Kidney epithelial cell (primary cell): ENCODE results near the gene HNF1A. TPM values are rescaled to one million over a fixed set of nuclear protein-coding genes. Genes with fewer than 3 reads are reported as not detected.

Experiments used
- DNase-seq: peaks from one replicate; pipeline ENCODE4 v3.0.0-alpha.2; 2010; ENCODE audit warnings: low read depth
- H3K27me3 ChIP-seq: 2 replicates; pipeline ENCODE4 v1.6.0; 2011; ENCODE audit warnings: low read length; ENCODE audit not compliant: control insufficient read depth, insufficient read depth
- H3K36me3 ChIP-seq: 2 replicates; pipeline ENCODE4 v1.5.1; 2011; ENCODE audit warnings: low read length; ENCODE audit not compliant: control insufficient read depth, insufficient read depth
- H3K4me3 ChIP-seq: 2 replicates; pipeline ENCODE4 v1.5.1; 2011; ENCODE audit warnings: low read depth, mild to moderate bottlenecking, control low read depth, low read length
- total RNA-seq: library from RNA; depleted of rRNA; stranded (reverse); fragments of >200 nt; gene quantifications from 2 replicates; pipeline ENCODE4 v1.2.3, GENCODE V29; 2015
- TF ChIP-seq, protein P1 (sequence below): IDR thresholded peaks from 2 replicates; pipeline ENCODE4 v1.5.1; 2011; ENCODE audit warnings: mild to moderate bottlenecking, moderate library complexity, low read length, control low read depth, inconsistent platforms; ENCODE audit not compliant: insufficient read depth, poor library complexity, severe bottlenecking

HNF1A gene, protein sequence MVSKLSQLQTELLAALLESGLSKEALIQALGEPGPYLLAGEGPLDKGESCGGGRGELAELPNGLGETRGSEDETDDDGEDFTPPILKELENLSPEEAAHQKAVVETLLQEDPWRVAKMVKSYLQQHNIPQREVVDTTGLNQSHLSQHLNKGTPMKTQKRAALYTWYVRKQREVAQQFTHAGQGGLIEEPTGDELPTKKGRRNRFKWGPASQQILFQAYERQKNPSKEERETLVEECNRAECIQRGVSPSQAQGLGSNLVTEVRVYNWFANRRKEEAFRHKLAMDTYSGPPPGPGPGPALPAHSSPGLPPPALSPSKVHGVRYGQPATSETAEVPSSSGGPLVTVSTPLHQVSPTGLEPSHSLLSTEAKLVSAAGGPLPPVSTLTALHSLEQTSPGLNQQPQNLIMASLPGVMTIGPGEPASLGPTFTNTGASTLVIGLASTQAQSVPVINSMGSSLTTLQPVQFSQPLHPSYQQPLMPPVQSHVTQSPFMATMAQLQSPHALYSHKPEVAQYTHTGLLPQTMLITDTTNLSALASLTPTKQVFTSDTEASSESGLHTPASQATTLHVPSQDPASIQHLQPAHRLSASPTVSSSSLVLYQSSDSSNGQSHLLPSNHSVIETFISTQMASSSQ
- 0.25 and 0.89 TPM in 2 replicates for total RNA-seq

DNA sequence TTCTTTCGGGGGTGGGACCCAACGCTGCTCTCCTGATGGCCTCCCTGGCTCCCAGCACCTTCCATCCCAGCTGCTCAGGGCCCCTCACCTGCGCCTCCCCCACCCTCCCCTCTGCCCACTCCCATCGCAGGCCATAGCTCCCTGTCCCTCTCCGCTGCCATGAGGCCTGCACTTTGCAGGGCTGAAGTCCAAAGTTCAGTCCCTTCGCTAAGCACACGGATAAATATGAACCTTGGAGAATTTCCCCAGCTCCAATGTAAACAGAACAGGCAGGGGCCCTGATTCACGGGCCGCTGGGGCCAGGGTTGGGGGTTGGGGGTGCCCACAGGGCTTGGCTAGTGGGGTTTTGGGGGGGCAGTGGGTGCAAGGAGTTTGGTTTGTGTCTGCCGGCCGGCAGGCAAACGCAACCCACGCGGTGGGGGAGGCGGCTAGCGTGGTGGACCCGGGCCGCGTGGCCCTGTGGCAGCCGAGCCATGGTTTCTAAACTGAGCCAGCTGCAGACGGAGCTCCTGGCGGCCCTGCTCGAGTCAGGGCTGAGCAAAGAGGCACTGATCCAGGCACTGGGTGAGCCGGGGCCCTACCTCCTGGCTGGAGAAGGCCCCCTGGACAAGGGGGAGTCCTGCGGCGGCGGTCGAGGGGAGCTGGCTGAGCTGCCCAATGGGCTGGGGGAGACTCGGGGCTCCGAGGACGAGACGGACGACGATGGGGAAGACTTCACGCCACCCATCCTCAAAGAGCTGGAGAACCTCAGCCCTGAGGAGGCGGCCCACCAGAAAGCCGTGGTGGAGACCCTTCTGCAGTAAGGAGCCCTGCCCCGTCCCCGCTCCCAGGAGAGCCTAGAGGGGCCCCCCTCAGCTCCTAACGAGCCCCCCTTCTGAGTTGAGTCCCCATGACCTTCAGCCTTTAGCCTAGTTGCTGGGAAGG, at the start of gene HNF1A:
Gene HNF1A, plus strand, starts transcription at position 248 of the 924 bp plus-strand sequence. Its CDS starts 226 bp downstream, at position 474.
- peak within 1 kb of the TSS; percentile 19 for H3K4me3 ChIP-seq
- no peaks in the 10 kb centered on the region for H3K36me3 ChIP-seq
- no peaks in the 10 kb centered on the region for H3K27me3 ChIP-seq
- TF ChIP-seq, protein P1, sequence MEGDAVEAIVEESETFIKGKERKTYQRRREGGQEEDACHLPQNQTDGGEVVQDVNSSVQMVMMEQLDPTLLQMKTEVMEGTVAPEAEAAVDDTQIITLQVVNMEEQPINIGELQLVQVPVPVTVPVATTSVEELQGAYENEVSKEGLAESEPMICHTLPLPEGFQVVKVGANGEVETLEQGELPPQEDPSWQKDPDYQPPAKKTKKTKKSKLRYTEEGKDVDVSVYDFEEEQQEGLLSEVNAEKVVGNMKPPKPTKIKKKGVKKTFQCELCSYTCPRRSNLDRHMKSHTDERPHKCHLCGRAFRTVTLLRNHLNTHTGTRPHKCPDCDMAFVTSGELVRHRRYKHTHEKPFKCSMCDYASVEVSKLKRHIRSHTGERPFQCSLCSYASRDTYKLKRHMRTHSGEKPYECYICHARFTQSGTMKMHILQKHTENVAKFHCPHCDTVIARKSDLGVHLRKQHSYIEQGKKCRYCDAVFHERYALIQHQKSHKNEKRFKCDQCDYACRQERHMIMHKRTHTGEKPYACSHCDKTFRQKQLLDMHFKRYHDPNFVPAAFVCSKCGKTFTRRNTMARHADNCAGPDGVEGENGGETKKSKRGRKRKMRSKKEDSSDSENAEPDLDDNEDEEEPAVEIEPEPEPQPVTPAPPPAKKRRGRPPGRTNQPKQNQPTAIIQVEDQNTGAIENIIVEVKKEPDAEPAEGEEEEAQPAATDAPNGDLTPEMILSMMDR: no peak
- no peak for DNase-seq

DNA sequence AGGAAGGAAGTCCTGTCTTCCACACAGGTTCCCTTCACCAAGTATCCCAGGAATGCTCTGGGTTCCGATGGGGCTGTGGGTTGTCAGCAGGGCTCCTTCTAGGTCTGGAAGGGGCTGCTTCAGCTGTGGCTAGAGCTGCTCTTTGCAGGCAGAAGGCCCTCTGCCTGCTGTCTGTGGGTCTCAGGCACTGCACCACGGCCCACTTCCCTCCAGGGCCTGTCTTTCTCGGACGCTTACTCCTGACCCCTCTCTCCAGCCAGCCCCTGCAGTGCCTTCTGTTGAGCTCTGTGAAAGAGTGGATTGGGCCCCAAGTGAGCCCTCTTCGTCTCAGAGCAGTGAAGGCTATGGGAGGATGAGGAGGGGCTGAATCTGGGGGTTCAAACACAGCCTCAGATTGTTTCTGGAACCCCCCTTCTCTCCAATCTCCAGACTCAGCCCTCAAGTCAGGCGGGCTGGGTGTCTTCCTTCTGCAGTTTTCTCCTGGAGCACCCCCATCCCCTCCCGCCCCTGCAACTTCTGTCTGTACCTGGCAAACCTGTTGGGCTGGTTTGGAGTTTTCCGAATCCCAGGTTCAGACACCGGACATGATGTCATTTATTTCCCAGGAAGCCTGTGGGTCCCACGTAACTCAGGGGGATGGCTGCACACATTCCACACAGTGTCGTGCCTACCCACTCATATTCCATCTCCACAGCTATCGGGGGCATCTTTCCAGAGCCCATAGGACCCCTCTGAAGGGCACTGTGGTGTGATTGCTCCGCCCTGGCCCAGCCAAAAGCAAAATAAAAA, 49.3 kb upstream of the HNF1A start:
- Histone ChIP-seq H3K4me3 (no peak overlapping the region), H3K36me3 (no peaks in the 10 kb centered on the region), H3K27me3 (no peaks in the 10 kb centered on the region)
- TF ChIP-seq, protein P1: no peak
- DNase-seq: no peak

DNA sequence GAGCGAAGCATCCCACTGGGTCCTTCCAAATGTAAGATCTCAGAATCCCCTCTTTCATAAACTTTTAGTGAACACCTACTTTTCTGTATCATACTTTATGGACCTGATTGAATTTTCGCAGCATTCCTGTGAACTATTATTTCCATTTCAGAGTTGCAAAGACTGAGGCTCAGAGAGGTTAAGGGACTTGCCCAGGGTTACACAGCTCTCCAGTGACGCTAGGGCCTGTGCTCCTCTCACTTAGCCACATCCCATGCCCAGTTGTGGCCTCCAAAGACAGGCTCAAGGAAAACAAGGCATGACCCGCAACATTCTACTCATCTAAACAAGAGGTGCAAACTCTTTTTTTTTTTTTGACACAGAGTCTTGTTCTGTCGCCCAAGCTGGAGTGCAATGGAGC, 48.3 kb upstream of the HNF1A start:
- DNase-seq: no peak
- Histone ChIP-seq H3K36me3 (no peaks in the 10 kb centered on the region), H3K27me3 (no peaks in the 10 kb centered on the region), H3K4me3 (no peak overlapping the region)
- TF ChIP-seq, protein P1: no peak

DNA sequence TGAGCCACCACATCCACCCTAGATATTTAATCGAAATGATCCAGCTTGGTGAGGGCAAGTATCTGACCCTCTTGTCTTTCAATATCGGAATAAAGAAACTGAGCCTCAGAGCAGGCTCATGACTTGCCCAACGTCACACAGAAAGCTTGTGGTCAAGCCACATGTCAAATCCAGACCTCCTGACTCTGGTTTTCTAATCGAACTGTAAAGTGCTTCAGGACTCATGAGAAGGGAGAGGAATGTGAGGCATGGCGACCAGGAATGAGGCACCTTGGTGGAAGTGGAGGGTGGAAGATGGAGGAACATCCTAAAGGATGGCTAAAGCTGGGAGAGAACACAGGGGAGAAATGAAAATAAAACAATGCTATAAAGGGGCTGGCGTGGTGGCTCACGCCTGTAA, 46.3 kb upstream of the HNF1A start:
- TF ChIP-seq, protein P1: no peak
- Histone ChIP-seq H3K4me3 (no peak overlapping the region), H3K27me3 (no peaks in the 10 kb centered on the region), H3K36me3 (no peaks in the 10 kb centered on the region)
- no peak for DNase-seq

DNA sequence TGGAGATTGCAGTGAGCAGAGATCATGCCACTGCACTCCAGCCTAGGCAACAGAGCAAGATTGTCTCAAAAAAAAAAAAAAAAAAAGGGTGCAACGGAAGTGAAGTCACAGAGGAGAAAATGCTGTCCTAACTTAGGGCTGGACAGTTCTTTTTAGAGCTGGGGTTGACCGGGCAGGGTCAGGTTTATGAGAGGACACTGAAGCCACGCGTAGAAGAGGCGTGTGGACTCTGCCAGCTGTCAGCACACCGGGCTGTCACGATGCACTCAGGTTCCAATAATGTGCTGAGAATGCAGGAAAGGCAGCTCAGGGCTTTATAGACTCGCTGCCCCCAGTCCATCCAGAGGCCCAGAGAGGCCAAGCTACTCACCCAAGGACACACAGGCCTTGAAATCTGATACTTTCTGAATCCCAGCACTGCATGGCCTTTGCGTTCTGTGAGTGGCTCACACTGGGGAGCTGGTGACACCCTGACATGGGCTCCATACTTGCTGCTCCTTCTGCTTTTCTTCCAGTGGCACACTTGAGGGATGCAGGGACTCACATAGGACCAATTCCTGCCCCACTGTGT, 45.3 kb upstream of the HNF1A start:
- Histone ChIP-seq H3K4me3 (no peak overlapping the region), H3K36me3 (no peaks in the 10 kb centered on the region), H3K27me3 (no peaks in the 10 kb centered on the region)
- TF ChIP-seq, protein P1: no peak
- no peak for DNase-seq
